OCI-LY1 (cell line): ENCODE measurements around the gene KLF15.

Experiments
- H2AFZ ChIP-seq: fragments of 200-600 bp; sonication (generic), shearing (Covaris generic); 2 replicates; pipeline ENCODE4 v1.6.0; 2014; ENCODE audit warnings: antibody characterized with exemption, mild to moderate bottlenecking, low read length
- H3F3A ChIP-seq: fragments of 200-600 bp; sonication (generic), shearing (Covaris generic); 2 replicates; pipeline ENCODE4 v1.6.0; 2014; ENCODE audit warnings: mild to moderate bottlenecking, antibody characterized with exemption, low read length, moderate library complexity; ENCODE audit not compliant: insufficient read depth
- H3K27ac ChIP-seq: fragments of 200-600 bp; sonication (generic); 2 replicates; pipeline ENCODE4 v1.5.1; 2014; ENCODE audit warnings: low read length, mixed run types, mild to moderate bottlenecking, low read depth; ENCODE audit not compliant: poor library complexity, severe bottlenecking
- H3K27me3 ChIP-seq: fragments of 200-600 bp; sonication (generic); 2 replicates; pipeline ENCODE4 v1.6.0; 2014; ENCODE audit warnings: antibody characterized with exemption, mild to moderate bottlenecking, low read length, moderate library complexity; ENCODE audit not compliant: insufficient read depth
- H3K36me3 ChIP-seq: fragments of 200-600 bp; sonication (generic); 2 replicates; pipeline ENCODE4 v1.6.1; 2014; ENCODE audit warnings: mild to moderate bottlenecking, antibody characterized with exemption, low read length, moderate library complexity, mixed read lengths; ENCODE audit not compliant: insufficient read depth
- H3K4me1 ChIP-seq: fragments of 200-600 bp; sonication (generic); 2 replicates; pipeline ENCODE4 v1.5.1; 2014; ENCODE audit warnings: mild to moderate bottlenecking, low read length, moderate library complexity; ENCODE audit not compliant: insufficient read depth, severe bottlenecking
- H3K4me2 ChIP-seq: fragments of 200-600 bp; sonication (generic), shearing (Covaris generic); 2 replicates; pipeline ENCODE4 v1.6.1; 2014; ENCODE audit warnings: low read length
- H3K4me3 ChIP-seq: fragments of 200-600 bp; sonication (generic); 2 replicates; pipeline ENCODE4 v1.5.1; 2014; ENCODE audit warnings: low read length, low read depth, mild to moderate bottlenecking, mixed read lengths; ENCODE audit not compliant: poor library complexity, severe bottlenecking
- H3K79me2 ChIP-seq: fragments of 200-600 bp; shearing (Covaris generic); 2 replicates; pipeline ENCODE4 v1.6.1; 2016; ENCODE audit warnings: mixed run types, low read length, mixed read lengths; ENCODE audit not compliant: insufficient read depth
- H3K9ac ChIP-seq: fragments of 200-600 bp; sonication (generic), shearing (Covaris generic); 2 replicates; pipeline ENCODE4 v1.6.1; 2014; ENCODE audit warnings: mild to moderate bottlenecking, low read length, mixed read lengths
- H3K9me2 ChIP-seq: fragments of 200-600 bp; sonication (generic), shearing (Covaris generic); 2 replicates; pipeline ENCODE4 v1.6.1; 2014; ENCODE audit warnings: low read depth, mild to moderate bottlenecking, low read length, mixed read lengths
- H3K9me3 ChIP-seq: fragments of 200-600 bp; shearing (Covaris generic); 2 replicates; pipeline ENCODE4 v1.6.1; 2014; ENCODE audit warnings: low read length, mixed read lengths
- H4K20me1 ChIP-seq: fragments of 200-600 bp; sonication (generic), shearing (Covaris generic); 2 replicates; pipeline ENCODE4 v1.6.0; 2016; ENCODE audit warnings: mild to moderate bottlenecking, low read length; ENCODE audit not compliant: insufficient read depth
- EZH2 ChIP-seq: fragments of 200-600 bp; sonication (generic), shearing (Covaris generic); IDR thresholded peaks from 2 replicates; pipeline ENCODE4 v1.8.0; 2017; ENCODE audit warnings: borderline replicate concordance, mixed run types, mild to moderate bottlenecking, antibody characterized with exemption, low read length, moderate library complexity, mixed read lengths
- TF ChIP-seq, protein P1 (sequence below): fragments of 200-600 bp; sonication (generic), shearing (Covaris generic); IDR thresholded peaks from 2 replicates; pipeline ENCODE4 v1.5.1; 2017; ENCODE audit warnings: mild to moderate bottlenecking, antibody characterized with exemption, low read length, moderate library complexity, mixed read lengths

The KLF15 gene

DNA sequence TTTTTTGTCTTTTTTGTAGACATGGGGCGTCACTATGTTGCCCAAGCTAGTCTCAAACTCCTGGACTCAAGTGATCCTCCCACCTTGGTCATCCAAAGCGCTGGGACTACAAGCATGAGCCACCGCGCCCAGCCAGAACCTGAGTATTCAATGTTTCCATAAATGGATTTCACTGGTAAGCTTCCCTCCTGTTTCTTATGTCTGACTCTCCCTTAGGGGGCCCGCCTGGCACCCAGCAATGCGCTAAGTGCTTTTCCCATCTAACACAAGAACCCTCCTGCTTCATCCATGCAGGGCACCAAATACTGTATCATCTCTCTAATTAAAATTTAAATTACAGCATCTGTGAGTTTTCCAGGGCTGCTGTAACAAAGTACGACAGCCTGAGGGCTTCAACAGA, 44.9 kb downstream of the KLF15 start:
- no peak overlapping the region for H3K4me3 ChIP-seq
- H3K27ac ChIP-seq = no peak overlapping the region
- no peak overlapping the region for H3K9ac ChIP-seq
- no peaks in the 10 kb centered on the region for H3K9me2 ChIP-seq
- H2AFZ ChIP-seq = no peak overlapping the region
- no peaks in the 10 kb centered on the region for H3K9me3 ChIP-seq
- H3K4me2 ChIP-seq = no peak overlapping the region
- H3K36me3 ChIP-seq = no peaks in the 10 kb centered on the region
- TF ChIP-seq, protein P1, sequence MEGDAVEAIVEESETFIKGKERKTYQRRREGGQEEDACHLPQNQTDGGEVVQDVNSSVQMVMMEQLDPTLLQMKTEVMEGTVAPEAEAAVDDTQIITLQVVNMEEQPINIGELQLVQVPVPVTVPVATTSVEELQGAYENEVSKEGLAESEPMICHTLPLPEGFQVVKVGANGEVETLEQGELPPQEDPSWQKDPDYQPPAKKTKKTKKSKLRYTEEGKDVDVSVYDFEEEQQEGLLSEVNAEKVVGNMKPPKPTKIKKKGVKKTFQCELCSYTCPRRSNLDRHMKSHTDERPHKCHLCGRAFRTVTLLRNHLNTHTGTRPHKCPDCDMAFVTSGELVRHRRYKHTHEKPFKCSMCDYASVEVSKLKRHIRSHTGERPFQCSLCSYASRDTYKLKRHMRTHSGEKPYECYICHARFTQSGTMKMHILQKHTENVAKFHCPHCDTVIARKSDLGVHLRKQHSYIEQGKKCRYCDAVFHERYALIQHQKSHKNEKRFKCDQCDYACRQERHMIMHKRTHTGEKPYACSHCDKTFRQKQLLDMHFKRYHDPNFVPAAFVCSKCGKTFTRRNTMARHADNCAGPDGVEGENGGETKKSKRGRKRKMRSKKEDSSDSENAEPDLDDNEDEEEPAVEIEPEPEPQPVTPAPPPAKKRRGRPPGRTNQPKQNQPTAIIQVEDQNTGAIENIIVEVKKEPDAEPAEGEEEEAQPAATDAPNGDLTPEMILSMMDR = no peak
- no peak for TF ChIP-seq EZH2
- H3K27me3 ChIP-seq = no peaks in the 10 kb centered on the region; the same call in 1 of the 2 replicates
- no peaks in the 10 kb centered on the region for H3F3A ChIP-seq
- no peaks in the 10 kb centered on the region for H3K79me2 ChIP-seq
- no peaks in the 10 kb centered on the region for H3K4me1 ChIP-seq
- no peaks in the 10 kb centered on the region for H4K20me1 ChIP-seq

DNA sequence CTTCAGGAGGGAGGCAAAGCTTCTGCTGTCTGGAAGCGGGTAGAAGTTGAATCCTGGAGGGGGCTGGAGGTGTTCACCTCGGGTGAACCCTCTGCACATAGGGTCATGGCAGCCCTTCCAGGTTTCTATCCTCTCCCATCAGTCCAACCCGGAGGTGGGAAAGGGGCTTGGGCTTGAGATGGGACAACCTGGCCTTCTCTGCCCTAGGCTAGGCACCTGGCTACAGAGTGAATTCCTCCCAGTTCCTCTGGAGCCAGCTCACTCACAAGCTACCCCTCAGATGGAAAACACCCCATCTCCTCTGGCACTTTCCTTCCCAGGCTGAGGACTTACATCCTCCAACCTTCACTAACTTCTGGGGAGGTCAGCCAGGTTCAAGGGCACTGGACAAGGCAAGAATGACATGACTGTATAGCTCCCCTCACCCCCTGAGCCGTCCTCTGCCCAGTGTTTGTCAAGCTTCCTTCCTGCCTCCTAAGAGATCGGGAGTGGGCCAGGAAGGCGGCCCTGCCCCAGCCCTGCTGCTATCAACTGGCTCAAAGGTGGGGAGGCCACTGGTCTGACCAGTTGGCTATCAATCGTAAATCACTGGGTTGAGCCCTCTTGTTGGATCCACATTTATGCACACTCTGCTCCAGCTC, 45.8 kb downstream of the KLF15 start:
- Histone ChIP-seq H3K4me1 (no peaks in the 10 kb centered on the region), H3K4me2 (no peak overlapping the region), H3K4me3 (no peak overlapping the region), H4K20me1 (no peaks in the 10 kb centered on the region), H3K27me3 (no peaks in the 10 kb centered on the region; the same call in 1 of the 2 replicates), H2AFZ (no peak overlapping the region), H3F3A (no peaks in the 10 kb centered on the region), H3K9ac (no peak overlapping the region), H3K27ac (no peak overlapping the region), H3K9me3 (no peaks in the 10 kb centered on the region), H3K79me2 (no peaks in the 10 kb centered on the region), H3K36me3 (no peaks in the 10 kb centered on the region), H3K9me2 (no peaks in the 10 kb centered on the region)
- TF ChIP-seq EZH2 = no peak
- TF ChIP-seq, protein P1 = no peak

DNA sequence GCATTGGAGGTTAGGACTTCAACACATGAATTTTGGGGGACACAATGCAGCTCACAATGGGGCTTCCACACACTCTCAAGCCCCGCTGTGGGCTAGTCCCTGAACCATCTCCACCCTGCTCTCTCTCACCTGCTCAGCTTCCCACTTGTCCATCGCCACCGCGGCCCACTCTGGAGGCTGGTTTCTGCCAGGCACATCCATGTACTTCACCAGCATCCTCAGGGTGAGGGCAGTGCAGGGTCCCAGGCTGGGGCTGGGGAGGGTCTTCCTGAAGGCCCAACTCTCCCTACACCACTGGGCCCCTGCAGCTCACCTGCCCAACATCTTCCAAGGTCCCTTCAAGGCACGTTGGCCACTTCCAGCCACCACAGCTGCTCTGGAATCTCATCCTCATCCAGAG, 46.4 kb downstream of the KLF15 start:
- Histone ChIP-seq H3K27ac (no peak overlapping the region), H3K4me2 (no peak overlapping the region), H3K36me3 (no peaks in the 10 kb centered on the region), H3K4me1 (no peaks in the 10 kb centered on the region), H3F3A (no peaks in the 10 kb centered on the region), H2AFZ (no peak overlapping the region), H3K9ac (no peak overlapping the region), H4K20me1 (no peaks in the 10 kb centered on the region), H3K9me3 (no peaks in the 10 kb centered on the region), H3K9me2 (no peaks in the 10 kb centered on the region), H3K27me3 (no peaks in the 10 kb centered on the region), H3K4me3 (no peak overlapping the region), H3K79me2 (no peaks in the 10 kb centered on the region)
- no peak for TF ChIP-seq EZH2
- TF ChIP-seq, protein P1 = no peak
